Endothelial cell (in vitro differentiated cells): ENCODE results near the gene SH3BGR. TPM values are rescaled to one million over a fixed set of nuclear protein-coding genes. Genes with fewer than 3 reads are reported as not detected.
"Not testable (repeated sequence)": the region's sequence is repeated elsewhere in the genome, so short reads cannot be mapped to it uniquely, and the experiment has no call there.

Source experiments
- DNase-seq: peaks from one replicate; pipeline ENCODE4 v3.0.0; 2021; ENCODE audit warnings: low spot score
- H3K27ac Mint-ChIP-seq: one replicate; pipeline ENCODE4 v1.8.0; 2021; ENCODE audit warnings: mixed read lengths, inconsistent platforms; ENCODE audit not compliant: unreplicated experiment
- H3K27me3 Mint-ChIP-seq: one replicate; pipeline ENCODE4 v1.8.0; 2021; ENCODE audit warnings: mild to moderate bottlenecking, moderate library complexity, mixed read lengths, inconsistent platforms; ENCODE audit not compliant: unreplicated experiment
- H3K36me3 Mint-ChIP-seq: one replicate; pipeline ENCODE4 v1.8.0; 2021; ENCODE audit warnings: mild to moderate bottlenecking, low read depth, mixed read lengths, inconsistent platforms; ENCODE audit not compliant: unreplicated experiment
- H3K4me1 Mint-ChIP-seq: one replicate; pipeline ENCODE4 v1.8.0; 2021; ENCODE audit warnings: mild to moderate bottlenecking, mixed read lengths, inconsistent platforms; ENCODE audit not compliant: unreplicated experiment
- H3K4me3 Mint-ChIP-seq: one replicate; pipeline ENCODE4 v1.8.0; 2021; ENCODE audit warnings: mild to moderate bottlenecking, mixed read lengths, inconsistent platforms; ENCODE audit not compliant: unreplicated experiment
- H3K9me3 Mint-ChIP-seq: one replicate; pipeline ENCODE4 v1.8.0; 2021; ENCODE audit warnings: mixed read lengths, inconsistent platforms; ENCODE audit not compliant: unreplicated experiment
- CTCF ChIP-seq: fragments of 200-600 bp; sonication (generic); IDR thresholded peaks from one replicate; pipeline ENCODE4 v1.5.0; 2021; ENCODE audit warnings: antibody characterized with exemption; ENCODE audit not compliant: unreplicated experiment
- total RNA-seq: library from RNA; stranded (reverse); fragmentation: NEBNext Ultra II Directional; extraction: Animal tissue kit (Norgen Biotek cat#: 25700); gene quantifications from one replicate; pipeline ENCODE4 v1.2.1, GENCODE V29; 2021; ENCODE audit not compliant: unreplicated experiment

SH3BGR gene
- total RNA-seq, 1 donor from 2014 or later = 3.4 TPM

GRCh38 chr21:39538453-39539042, 86.8 kb downstream of the SH3BGR start:
- Mint-ChIP-seq H3K36me3 (peaks cover 7% of the 10 kb centered on the region), H3K4me1 (peaks cover 12% of the 10 kb centered on the region), H3K9me3 (peaks cover 8% of the 10 kb centered on the region), H3K4me3 (no peak overlapping the region), H3K27me3 (no peaks in the 10 kb centered on the region), H3K27ac (no peak overlapping the region)
- no peak for TF ChIP-seq CTCF
- no peak for DNase-seq

- H3K27ac Mint-ChIP-seq, DNase-seq, H3K36me3 Mint-ChIP-seq, H3K9me3 Mint-ChIP-seq, H3K4me1 Mint-ChIP-seq, H3K27me3 Mint-ChIP-seq, H3K4me3 Mint-ChIP-seq: not testable (repeated sequence)
Observed at GRCh38 chr21:39540367-39540766, 88.6 kb downstream of the SH3BGR start.

GRCh38 chr21:39542736-39543135, 91.0 kb downstream of the SH3BGR start:
- Mint-ChIP-seq H3K27me3 (no peaks in the 10 kb centered on the region), H3K4me3 (no peak overlapping the region), H3K9me3 (peaks cover 8% of the 10 kb centered on the region), H3K36me3 (peaks cover 7% of the 10 kb centered on the region), H3K4me1 (peaks cover 4% of the 10 kb centered on the region), H3K27ac (no peak overlapping the region)
- no peak for TF ChIP-seq CTCF
- DNase-seq = no peak

- no peak overlapping the region for H3K4me3 Mint-ChIP-seq
- no peak overlapping the region for H3K27ac Mint-ChIP-seq
- no peak for DNase-seq
- TF ChIP-seq CTCF = no peak
- peaks cover 2% of the 10 kb centered on the region for H3K9me3 Mint-ChIP-seq
- H3K36me3 Mint-ChIP-seq = peaks cover 1% of the 10 kb centered on the region
- peaks cover 2% of the 10 kb centered on the region for H3K4me1 Mint-ChIP-seq
- peaks cover 3% of the 10 kb centered on the region for H3K27me3 Mint-ChIP-seq
Observed at GRCh38 chr21:39546522-39546921, 94.8 kb downstream of the SH3BGR start.

- DNase-seq = no peak
- Mint-ChIP-seq H3K4me1 (peaks cover 6% of the 10 kb centered on the region), H3K27ac (no peak overlapping the region), H3K27me3 (peaks cover 4% of the 10 kb centered on the region), H3K9me3 (peaks cover 4% of the 10 kb centered on the region), H3K36me3 (peaks cover 6% of the 10 kb centered on the region), H3K4me3 (no peak overlapping the region)
- TF ChIP-seq CTCF = no peak
Observed at GRCh38 chr21:39552856-39553255, 101.1 kb downstream of the SH3BGR start.
